ENCODE measurements around the gene REPIN1.

REPIN1 gene

DNA sequence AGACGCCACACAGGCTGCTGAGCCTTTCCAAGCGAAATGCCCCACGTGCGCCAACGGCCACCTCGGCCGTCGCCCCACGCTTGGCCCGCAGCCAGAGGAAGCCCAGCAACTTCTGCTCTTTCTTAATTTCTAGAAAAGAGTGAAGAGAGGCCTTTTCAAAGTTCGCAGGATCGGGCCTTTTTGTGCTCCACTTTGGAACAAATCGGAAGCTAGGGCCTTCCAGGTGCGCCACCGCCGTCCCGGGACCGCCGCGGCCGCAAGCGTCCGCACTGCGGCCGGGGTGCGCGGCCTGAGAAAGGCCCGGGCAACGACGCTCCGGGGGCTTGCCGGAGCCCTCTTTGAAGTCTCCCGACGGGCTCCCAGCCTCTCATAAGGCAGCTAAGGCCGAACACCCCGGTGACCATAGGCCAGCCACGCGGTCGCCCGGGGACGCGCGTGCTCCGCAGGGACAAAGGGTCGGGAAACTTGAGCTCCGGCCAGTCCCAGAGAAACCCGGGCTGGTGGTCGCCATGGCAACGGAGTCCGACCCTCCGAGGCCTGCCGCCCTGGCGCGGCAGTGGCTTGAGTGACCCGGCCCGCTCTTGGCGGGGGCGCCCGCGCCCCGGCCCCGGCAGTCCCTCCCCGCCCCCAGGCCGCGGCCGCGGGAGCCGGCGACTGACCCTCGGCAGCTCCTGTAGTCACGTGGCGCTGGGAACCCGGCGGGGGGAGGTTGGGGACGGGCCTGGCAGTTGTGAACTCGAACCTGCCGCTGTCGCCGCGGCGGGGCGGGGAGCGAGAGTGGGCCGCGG lies at the start of gene REPIN1:
Gene REPIN1 (plus strand): TSS at position 727 of the 788 bp plus-strand sequence. CDS start 890 bp downstream, outside the sequence.
- Mint-ChIP-seq H3K4me1 (peaks cover 27% of the 10 kb centered on the region), H3K36me3 (peaks cover 31% of the 10 kb centered on the region), H3K27ac (peak within 1 kb of the TSS; percentile 92), H3K9me3 (no peaks in the 10 kb centered on the region), H3K4me3 (peak within 1 kb of the TSS; percentile 84)
- ATAC-seq: peak; percentile 81
- peak; percentile 70 to 92 for DNase-seq (ENCODE audit: low spot score in 2 of 2)

DNA sequence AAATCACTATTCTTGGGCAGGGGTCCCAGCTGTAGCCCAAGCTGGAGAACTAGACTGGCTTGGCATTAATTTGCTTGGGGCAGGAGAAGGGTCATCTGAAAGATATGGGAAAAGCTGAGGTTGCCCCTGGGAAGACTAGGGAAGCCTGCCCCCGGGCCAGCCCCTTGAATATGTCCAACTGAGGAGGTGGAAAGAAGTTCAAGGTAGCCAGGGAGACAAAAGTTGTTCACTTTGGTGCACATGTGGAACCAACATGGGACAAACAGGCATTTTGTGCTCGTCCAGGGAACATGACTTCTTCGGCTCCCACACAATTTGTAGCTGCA lies 46.9 kb upstream of the REPIN1 start:
- H3K4me1 Mint-ChIP-seq: peaks cover 62% of the 10 kb centered on the region
- H3K4me3 Mint-ChIP-seq: peak overlapping the region; percentile 95
- DNase-seq (ENCODE audit: low spot score in 2 of 2) (no peak), ATAC-seq (no peak)
- H3K27ac Mint-ChIP-seq: peak overlapping the region; percentile 99
- no peaks in the 10 kb centered on the region for H3K9me3 Mint-ChIP-seq
- peaks cover 57% of the 10 kb centered on the region for H3K36me3 Mint-ChIP-seq

DNA sequence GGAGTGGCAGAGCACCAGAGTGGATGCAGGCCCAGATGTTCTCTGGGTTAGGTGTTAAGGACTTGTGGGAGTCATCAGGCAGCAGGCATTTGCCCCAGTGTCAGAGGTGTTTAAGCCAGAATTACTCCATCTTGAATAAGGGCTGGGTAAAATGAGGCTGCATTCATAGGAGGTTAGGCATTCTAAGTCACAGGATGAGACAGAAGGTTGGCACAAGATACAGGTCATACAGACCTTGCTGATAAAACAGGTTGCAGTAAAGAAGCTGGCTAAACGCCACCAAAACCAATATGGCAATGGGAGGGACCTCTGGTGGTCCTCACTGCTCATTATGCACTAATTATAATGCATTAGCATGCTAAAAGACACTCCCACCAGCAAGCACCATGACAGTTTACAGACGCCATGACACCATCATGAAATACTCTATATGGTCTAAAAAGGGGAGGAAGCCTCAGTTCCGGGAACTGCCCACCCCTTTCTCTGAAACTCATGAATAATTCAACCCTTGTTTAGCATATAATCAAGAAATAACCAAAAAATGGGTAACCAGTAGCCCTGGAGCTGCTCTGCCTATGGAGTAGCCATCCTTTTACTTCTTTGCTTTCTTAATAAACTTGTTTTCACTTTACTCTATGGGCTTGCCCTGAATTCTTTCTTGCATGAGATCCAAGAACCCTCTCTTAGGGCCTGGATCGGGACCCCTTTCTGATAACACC lies 46.3 kb upstream of the REPIN1 start:
- H3K4me1 Mint-ChIP-seq: peaks cover 62% of the 10 kb centered on the region
- peak overlapping the region; percentile 99 for H3K27ac Mint-ChIP-seq
- H3K36me3 Mint-ChIP-seq: peaks cover 62% of the 10 kb centered on the region
- peak; percentile 58 to 86 for DNase-seq (ENCODE audit: low spot score in 2 of 2)
- peak overlapping the region; percentile 95 for H3K4me3 Mint-ChIP-seq
- peak; percentile 72 for ATAC-seq
- H3K9me3 Mint-ChIP-seq: no peaks in the 10 kb centered on the region

DNA sequence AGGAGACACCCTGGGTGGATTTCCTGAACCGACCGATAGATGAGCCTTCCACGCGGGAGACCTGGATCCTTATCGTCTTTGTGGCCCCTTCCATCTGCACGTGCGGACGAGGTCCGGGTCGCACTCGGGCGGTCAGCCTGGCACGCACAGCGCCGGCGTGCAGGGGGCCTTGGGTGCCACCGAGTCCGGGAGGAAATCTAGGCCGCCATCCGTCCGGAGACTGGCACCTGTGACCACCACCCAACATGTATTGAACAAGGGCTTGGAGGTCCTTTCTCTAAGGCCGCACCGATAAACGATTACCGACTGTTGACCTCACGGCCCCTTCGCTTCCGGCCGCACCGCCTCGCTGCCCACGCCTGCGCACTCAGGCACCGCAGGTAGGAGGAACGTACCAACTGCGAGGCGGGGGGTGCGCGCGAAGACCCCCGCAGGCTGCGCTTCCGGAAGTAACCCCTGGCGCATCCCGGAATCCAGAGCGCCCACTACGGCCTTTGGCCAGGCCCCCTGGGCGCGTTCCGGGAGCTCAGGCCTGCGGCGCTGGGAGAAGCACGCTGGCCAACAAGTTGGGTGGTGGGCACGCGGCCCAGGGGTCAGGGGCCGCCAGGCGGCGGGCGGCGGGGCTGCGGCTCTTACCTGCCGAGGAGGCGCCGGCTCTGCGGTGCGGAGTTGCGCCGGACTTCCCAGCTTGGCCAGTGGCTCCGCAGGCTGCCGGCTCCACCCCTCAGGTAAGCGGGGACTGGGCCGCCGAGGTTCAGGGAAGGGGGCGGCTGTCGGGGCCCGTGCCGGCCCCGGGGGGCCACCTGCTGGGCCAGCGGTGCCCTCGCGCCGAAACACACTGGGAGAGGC lies 45.6 kb upstream of the REPIN1 start, which contains the start of the genes ACTR3C and LRRC61:
Gene ACTR3C (minus strand): TSS at position 713 of the 849 bp plus-strand sequence. CDS start 28,249 bp downstream, outside the sequence.
Gene LRRC61 (plus strand): TSS at position 523 of the 849 bp plus-strand sequence. CDS start 13,507 bp downstream, outside the sequence.
- Mint-ChIP-seq H3K27ac (peak within 1 kb of the TSS; percentile 99), H3K4me3 (peak within 1 kb of the TSS; percentile 95), H3K36me3 (peaks cover 70% of the 10 kb centered on the region), H3K9me3 (no peaks in the 10 kb centered on the region), H3K4me1 (peaks cover 62% of the 10 kb centered on the region)
- peak; percentile 54 to 87 for DNase-seq (ENCODE audit: low spot score in 2 of 2)
- ATAC-seq: peak; percentile 55

DNA sequence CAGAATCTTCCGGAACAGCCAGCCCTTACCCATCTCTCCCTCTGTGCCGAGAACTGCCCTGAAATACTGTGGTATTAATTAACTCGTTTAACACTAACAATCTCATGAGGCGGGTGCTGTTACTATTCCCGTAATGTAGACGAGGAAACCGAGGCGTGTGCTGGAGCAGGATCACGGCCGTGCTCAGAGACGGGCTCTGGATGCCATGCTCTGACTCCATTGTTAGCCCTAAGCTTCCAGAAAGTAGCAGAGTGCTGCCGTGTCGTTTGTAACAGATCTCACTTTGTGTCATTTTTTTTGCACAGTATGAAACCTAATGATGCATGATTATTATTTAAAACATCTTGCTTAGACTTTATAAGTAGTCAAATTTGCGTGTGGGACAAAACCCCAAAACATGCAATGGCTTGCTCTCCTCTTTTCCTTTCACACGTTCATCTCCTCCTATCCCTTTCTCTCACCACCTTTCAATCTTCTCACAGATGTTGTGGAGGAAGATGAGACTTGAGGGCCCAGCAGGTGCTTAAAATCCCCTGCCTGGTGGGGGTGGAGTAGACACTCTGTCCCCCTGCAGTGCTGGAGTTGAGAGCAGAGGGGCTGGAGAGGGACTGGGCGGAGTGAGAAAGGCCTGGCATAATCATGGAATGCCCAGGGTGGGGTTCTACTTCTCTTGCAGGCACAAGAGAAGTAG lies 44.8 kb upstream of the REPIN1 start:
- ATAC-seq (peak; percentile 9), DNase-seq (ENCODE audit: low spot score in 2 of 2) (no peak)
- Mint-ChIP-seq H3K4me1 (peaks cover 62% of the 10 kb centered on the region), H3K4me3 (peak overlapping the region; percentile 95), H3K9me3 (no peaks in the 10 kb centered on the region), H3K27ac (peak overlapping the region; percentile 99), H3K36me3 (peaks cover 77% of the 10 kb centered on the region)

DNA sequence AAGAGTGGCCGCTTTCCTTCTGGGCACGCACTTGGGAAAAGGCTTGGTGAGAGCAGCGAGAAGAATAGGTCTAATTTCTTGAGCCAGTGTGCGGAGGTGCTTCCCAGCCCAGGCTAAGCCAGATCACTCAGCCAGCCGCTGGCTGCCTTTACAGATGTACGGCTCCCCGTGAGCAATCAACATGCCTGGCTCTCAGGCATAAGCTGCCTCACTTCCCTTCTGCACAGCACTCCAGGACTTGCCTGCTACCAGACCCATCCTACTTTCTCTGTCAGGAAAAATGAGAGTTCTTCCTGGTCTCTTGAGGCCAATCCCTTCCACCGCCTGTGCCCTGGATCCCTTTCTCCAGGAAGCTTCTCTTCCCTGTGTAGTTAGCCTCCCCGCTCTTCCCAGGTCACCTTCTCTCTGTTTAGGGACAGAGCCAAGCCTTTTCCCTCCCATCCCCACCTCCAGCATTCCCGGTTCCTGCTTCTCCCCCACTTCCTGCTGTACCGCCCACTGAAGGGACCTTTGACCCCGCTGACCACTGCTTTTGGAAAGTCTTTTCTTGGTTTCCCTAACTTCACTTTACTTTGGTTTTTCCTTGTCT lies 44.2 kb upstream of the REPIN1 start:
- DNase-seq (ENCODE audit: low spot score in 2 of 2) (no peak), ATAC-seq (no peak)
- H3K36me3 Mint-ChIP-seq: peaks cover 84% of the 10 kb centered on the region
- H3K27ac Mint-ChIP-seq: peak overlapping the region; percentile 99
- no peaks in the 10 kb centered on the region for H3K9me3 Mint-ChIP-seq
- H3K4me3 Mint-ChIP-seq: peak overlapping the region; percentile 95
- H3K4me1 Mint-ChIP-seq: peaks cover 62% of the 10 kb centered on the region

DNA sequence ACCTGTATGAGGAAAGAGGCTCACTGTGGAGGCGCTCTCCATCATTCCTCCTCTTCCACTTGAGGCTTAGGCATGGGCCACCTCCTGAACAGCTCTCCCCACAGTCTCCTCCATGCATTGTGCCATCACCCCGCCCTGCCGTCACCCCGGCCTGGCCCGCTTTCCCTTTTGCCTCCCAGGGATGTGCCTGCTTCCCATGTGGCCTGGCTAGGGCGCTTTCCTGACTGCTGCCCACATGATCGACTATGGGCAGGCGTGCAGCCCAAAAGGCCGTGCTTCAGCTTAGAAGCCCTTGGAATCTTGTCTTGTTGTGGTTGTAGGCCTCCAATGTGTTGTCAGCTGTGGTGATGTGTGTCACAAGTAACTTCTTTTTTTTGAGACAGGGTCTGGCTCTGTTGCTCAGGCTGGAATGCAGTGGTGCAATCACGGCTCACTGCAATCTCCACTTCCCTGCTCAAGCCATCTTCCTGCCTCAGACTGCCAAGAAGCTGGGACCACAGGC lies 43.5 kb upstream of the REPIN1 start:
- DNase-seq (ENCODE audit: low spot score in 2 of 2): no peak
- peak overlapping the region; percentile 99 for H3K27ac Mint-ChIP-seq
- peak overlapping the region; percentile 95 for H3K4me3 Mint-ChIP-seq
- H3K36me3 Mint-ChIP-seq: peaks cover 84% of the 10 kb centered on the region
- no peaks in the 10 kb centered on the region for H3K9me3 Mint-ChIP-seq
- ATAC-seq: no peak
- H3K4me1 Mint-ChIP-seq: peaks cover 56% of the 10 kb centered on the region

DNA sequence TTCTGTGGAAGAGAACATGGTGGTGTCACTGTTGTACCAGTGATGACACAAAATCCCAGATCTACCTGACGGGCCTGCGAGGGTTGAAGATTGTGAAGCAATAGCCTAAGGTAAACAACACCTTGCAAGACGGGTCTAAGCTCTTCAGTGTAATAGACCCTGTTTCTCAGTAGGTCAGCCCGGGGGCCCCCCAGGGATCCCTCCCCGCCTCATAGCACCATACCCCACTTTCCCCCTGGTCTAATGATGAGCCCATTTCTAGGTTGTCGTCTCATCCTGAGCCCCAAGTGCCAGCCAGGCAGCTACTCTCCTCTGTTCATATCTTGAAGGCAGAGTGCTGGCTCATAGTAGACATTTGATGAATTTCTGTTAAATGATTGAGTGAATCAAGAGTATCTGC lies 42.7 kb upstream of the REPIN1 start:
- ATAC-seq: no peak
- Mint-ChIP-seq H3K4me1 (peaks cover 48% of the 10 kb centered on the region), H3K36me3 (peaks cover 83% of the 10 kb centered on the region), H3K9me3 (no peaks in the 10 kb centered on the region), H3K27ac (no peak overlapping the region), H3K4me3 (no peak overlapping the region)
- no peak for DNase-seq (ENCODE audit: low spot score in 2 of 2)

DNA sequence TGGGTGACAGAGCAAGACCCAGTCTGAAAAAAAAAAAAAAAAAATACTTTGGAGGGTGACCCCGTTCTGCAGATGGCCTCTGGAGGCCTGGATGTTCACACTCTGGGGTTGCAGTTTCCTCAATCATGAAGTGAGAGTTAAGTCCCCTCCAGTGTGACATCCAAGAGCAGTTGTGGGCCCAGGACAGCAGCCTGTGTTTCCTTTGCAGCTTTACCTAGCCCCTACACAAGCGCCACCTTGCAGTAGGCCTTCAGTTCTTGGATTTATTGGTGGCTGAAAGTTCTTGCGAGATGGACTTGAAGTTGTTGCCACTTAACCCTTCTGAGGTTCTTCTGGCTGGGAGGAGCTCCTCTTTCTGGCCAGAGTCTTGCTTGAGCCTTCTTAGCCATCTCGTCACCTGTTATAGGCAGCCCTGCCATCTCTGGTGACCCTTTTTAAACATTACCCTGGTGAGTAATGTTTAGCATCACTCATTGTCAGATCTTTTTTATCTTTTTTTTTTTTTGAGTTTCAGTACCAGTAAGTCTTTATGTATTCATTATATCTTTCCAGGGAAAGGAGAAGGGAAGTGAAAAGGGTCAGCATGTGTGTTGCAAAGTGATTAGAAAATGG lies 41.9 kb upstream of the REPIN1 start:
- Mint-ChIP-seq H3K27ac (no peak overlapping the region), H3K9me3 (no peaks in the 10 kb centered on the region), H3K36me3 (peaks cover 74% of the 10 kb centered on the region), H3K4me1 (peaks cover 39% of the 10 kb centered on the region), H3K4me3 (no peak overlapping the region)
- ATAC-seq (no peak), DNase-seq (ENCODE audit: low spot score in 2 of 2) (no peak)

DNA sequence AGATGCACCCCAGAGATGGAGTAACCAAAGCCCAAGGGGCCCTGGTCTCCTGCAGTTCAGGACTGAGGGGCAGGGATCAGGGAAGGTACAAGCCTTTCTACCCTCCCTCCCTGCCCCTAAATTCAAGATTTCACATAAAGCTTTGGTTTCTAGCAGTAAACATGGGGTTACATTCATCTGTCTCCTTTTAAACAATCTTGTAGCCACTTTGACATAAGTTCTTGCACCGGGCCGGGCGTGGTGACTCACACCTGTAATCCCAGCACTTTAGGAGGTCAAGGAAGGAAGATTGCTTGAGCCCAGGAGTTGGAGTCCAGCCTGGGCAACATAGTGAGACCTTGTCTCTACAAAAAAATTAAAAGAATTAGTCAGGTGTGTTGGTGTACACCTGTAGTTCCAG lies 41.3 kb upstream of the REPIN1 start:
- Mint-ChIP-seq H3K4me3 (no peak overlapping the region), H3K4me1 (peaks cover 34% of the 10 kb centered on the region), H3K36me3 (peaks cover 69% of the 10 kb centered on the region), H3K27ac (no peak overlapping the region), H3K9me3 (no peaks in the 10 kb centered on the region)
- DNase-seq (ENCODE audit: low spot score in 2 of 2) (no peak), ATAC-seq (no peak)

DNA sequence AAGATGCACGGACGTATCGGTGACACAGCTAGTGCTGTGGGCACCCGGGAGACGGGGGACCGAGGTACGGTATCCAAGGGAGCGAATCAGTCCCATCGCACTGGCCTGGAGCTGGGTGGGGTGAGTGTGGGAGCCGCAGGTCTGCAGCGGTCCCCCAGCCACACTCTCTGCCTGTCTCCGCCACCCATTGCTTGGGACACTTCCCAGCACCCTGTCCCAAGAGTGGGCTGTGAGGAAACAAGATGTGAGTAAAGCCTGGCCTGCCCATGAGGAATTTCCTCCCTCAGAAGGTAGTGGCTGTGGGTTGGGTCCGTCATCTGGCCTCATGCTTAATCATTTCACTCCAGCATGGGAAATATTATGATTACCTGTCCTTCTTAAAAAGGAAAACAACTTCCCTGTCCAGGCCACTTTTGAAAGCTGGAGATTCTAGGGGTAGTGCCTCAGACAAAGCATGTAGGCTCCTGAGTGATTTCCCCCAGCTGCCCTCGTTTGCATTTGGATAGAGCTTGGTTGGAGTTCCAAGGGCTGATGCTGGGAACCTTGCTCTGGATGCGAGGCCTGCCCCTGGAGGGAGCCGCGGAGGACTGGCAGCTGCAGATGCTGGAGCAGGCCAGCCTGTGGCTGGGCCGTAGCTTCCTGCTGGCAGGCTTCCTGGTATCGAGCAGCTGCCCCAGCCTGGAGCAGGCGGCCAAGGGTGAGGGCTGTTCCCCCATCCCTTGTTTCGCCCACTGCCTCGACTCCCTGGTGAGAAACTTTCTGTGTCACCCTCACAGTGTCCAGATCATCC lies 39.1 kb upstream of the REPIN1 start:
- no peak for ATAC-seq
- Mint-ChIP-seq H3K27ac (no peak overlapping the region), H3K4me1 (peaks cover 18% of the 10 kb centered on the region), H3K36me3 (peaks cover 57% of the 10 kb centered on the region), H3K4me3 (no peak overlapping the region), H3K9me3 (no peaks in the 10 kb centered on the region)
- no peak for DNase-seq (ENCODE audit: low spot score in 2 of 2)

DNA sequence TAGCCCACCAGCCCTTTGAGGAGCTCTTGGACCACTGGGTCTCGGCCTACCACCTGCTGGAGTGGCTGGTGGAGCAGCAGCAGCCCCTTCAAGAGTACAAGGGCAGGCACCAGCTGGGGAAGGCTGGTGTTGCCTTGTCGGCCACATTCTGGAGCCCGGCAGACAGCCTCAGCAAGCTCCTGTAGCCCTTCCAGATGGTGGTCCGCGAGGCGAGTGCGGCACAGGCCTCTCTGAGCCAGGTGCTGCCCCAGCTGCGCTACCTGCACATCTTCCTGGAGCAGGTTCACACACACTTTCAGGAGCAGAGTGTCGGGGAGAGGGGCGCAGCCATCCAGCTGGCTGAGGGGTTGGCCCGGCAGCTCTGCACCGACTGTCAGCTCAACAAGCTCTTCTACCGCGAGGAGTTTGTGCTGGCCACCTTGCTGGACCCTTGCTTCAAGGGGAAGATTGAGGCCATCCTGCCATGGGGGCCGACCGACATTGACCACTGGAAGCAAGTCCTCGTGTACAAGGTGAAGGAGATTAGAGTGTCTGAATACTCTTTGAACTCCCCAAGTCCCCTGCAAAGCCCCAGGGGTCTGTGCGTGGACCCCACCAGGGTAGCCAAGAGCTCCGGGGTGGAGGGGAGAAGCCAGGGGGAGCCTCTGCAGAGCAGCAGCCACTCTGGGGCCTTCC lies 38.3 kb upstream of the REPIN1 start:
- H3K4me1 Mint-ChIP-seq: peaks cover 10% of the 10 kb centered on the region
- no peaks in the 10 kb centered on the region for H3K9me3 Mint-ChIP-seq
- no peak for ATAC-seq
- no peak overlapping the region for H3K4me3 Mint-ChIP-seq
- no peak for DNase-seq (ENCODE audit: low spot score in 2 of 2)
- H3K36me3 Mint-ChIP-seq: peaks cover 49% of the 10 kb centered on the region
- H3K27ac Mint-ChIP-seq: no peak overlapping the region
